Stimulated activated naive B cell treated with anti-CD40 and anti-IgM and Interleukin-4, amounts not matched to agents 10 μg/mL and 1 μg/mL and 100 μg/mL, for 72 hours (primary cell): ENCODE results near the gene USP6NL.

Experiments
- ATAC-seq, 2 donors: fragments of 150-1000 bp; cut with Tn5 transposase; replicated peaks; 2 replicates each; pipeline ENCODE4 v1.10.0; 2021; ENCODE audit warnings: moderate library complexity in 1 of 2
- DNase-seq: peaks from one replicate; pipeline ENCODE4 v3.0.0; 2021
- H3K27ac Mint-ChIP-seq: one replicate; pipeline ENCODE4 v1.8.0; 2022; ENCODE audit warnings: mild to moderate bottlenecking, mixed read lengths
- H3K27me3 Mint-ChIP-seq, 2 donors: one replicate each; pipeline ENCODE4 v1.8.0; 2022; ENCODE audit warnings: mixed read lengths in 2 of 2
- H3K36me3 Mint-ChIP-seq, 2 donors: one replicate each; pipeline ENCODE4 v1.8.0; 2022; ENCODE audit warnings: mixed read lengths in 2 of 2, mild to moderate bottlenecking in 1 of 2
- H3K4me1 Mint-ChIP-seq, 2 donors: one replicate each; pipeline ENCODE4 v1.8.0; 2022; ENCODE audit warnings: mixed read lengths in 2 of 2, mild to moderate bottlenecking in 1 of 2
- H3K4me3 Mint-ChIP-seq, 2 donors: one replicate each; pipeline ENCODE4 v1.8.0; 2022; ENCODE audit warnings: mild to moderate bottlenecking in 2 of 2, mixed read lengths in 2 of 2, moderate library complexity in 1 of 2
- H3K9me3 Mint-ChIP-seq, 2 donors: one replicate each; pipeline ENCODE4 v1.8.0; 2022; ENCODE audit warnings: mixed read lengths in 2 of 2, mild to moderate bottlenecking in 1 of 2

USP6NL gene

GRCh38 chr10:11593612-11594011, 17.8 kb downstream of the USP6NL start:
- Mint-ChIP-seq H3K9me3 (no peaks in the 10 kb centered on the region), H3K36me3 (peaks cover 5 to 25% of the 10 kb centered on the region in 2 donors), H3K4me3 (no peak overlapping the region), H3K4me1 (peaks cover 24 to 60% of the 10 kb centered on the region in 2 donors), H3K27me3 (no peaks in the 10 kb centered on the region), H3K27ac (no peak overlapping the region)
- DNase-seq (no peak), ATAC-seq (no peak)

- no peaks in the 10 kb centered on the region for H3K27me3 Mint-ChIP-seq
- H3K4me1 Mint-ChIP-seq, result peaks cover 29 to 60% of the 10 kb centered on the region in 2 donors
- no peak overlapping the region for H3K27ac Mint-ChIP-seq
- ATAC-seq (no peak), DNase-seq (no peak)
- H3K9me3 Mint-ChIP-seq, result peaks cover 1 to 3% of the 10 kb centered on the region in 2 donors
- no peak overlapping the region for H3K4me3 Mint-ChIP-seq
- peaks cover 11 to 21% of the 10 kb centered on the region in 2 donors for H3K36me3 Mint-ChIP-seq
Observed at GRCh38 chr10:11589738-11590137, 21.7 kb downstream of the USP6NL start.

DNA sequence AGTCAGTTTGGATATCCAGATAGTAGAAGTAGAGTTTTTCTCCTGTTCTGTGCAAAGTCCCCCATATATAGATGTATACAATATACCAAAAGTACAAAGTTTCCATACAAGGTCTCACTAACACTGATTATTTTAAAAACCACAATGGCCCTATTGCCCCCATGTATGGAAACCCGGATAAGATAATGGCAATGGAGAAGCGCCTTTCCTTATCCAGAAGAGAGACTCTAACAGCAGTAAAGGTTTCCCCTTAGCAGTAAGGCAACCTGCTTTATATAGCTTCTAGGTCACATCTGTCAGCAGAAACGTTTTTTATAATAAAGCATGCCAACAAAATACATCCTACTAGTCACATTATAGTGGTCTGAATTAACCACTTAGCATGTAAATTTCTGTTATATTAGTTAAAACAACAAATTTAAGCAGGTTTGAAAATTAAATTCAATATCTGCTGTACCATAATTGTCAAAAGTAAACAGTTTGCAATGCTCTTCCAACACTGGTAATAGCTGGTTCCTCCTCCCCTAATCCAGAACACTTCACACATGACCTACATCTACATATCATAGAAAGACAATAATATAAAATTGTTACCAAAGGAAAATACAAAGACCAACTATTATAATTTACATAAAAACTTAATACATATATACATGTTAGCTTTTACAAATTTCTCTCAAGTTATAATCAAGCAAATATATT, 22.4 kb downstream of the USP6NL start:
- Mint-ChIP-seq H3K4me1 (peaks cover 26 to 60% of the 10 kb centered on the region in 2 donors), H3K27ac (no peak overlapping the region), H3K27me3 (no peaks in the 10 kb centered on the region), H3K36me3 (peaks cover 14 to 22% of the 10 kb centered on the region in 2 donors), H3K4me3 (no peak overlapping the region), H3K9me3 (peaks cover 4 to 7% of the 10 kb centered on the region in 2 donors)
- DNase-seq (no peak), ATAC-seq (no peak)

GRCh38 chr10:11587722-11588259, 23.7 kb downstream of the USP6NL start:
- peaks cover 16 to 17% of the 10 kb centered on the region in 2 donors for H3K36me3 Mint-ChIP-seq
- H3K4me3 Mint-ChIP-seq, result no peak overlapping the region
- no peak for ATAC-seq
- H3K9me3 Mint-ChIP-seq, result peaks cover 4 to 7% of the 10 kb centered on the region in 2 donors
- H3K4me1 Mint-ChIP-seq, result peaks cover 23 to 57% of the 10 kb centered on the region in 2 donors
- DNase-seq, result no peak
- H3K27ac Mint-ChIP-seq, result no peak overlapping the region
- no peaks in the 10 kb centered on the region for H3K27me3 Mint-ChIP-seq

DNA sequence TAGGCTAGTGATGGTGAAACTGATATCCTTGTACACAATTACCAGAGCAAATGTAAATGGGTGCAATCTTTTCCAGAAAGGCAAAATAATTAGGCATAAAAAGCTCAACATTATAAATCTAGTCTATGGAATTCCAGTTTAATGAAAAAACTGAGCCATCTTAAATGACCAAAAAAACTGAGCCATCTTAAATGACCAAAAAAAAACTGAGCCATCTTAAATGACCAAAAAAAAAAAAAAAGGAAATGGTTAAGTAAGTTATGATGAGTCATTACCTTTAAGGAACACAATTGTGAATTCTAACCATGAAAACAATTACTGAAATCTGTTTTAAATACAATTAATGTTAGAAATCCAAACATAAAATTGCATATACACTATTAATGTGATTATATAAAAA, 25.3 kb downstream of the USP6NL start:
- Mint-ChIP-seq H3K27me3 (no peaks in the 10 kb centered on the region), H3K4me3 (no peak overlapping the region), H3K9me3 (peaks cover 4 to 7% of the 10 kb centered on the region in 2 donors), H3K36me3 (peaks cover 20 to 24% of the 10 kb centered on the region in 2 donors), H3K27ac (no peak overlapping the region), H3K4me1 (peaks cover 27 to 62% of the 10 kb centered on the region in 2 donors)
- ATAC-seq, result no peak
- DNase-seq, result no peak

GRCh38 chr10:11581213-11581612, 30.2 kb downstream of the USP6NL start:
- peaks cover 36 to 63% of the 10 kb centered on the region in 2 donors for H3K4me1 Mint-ChIP-seq
- ATAC-seq (no peak), DNase-seq (no peak)
- H3K4me3 Mint-ChIP-seq, result no peak overlapping the region
- H3K27ac Mint-ChIP-seq, result peak overlapping the region; percentile 27
- H3K27me3 Mint-ChIP-seq, result no peaks in the 10 kb centered on the region
- peaks cover 16 to 28% of the 10 kb centered on the region in 2 donors for H3K36me3 Mint-ChIP-seq
- H3K9me3 Mint-ChIP-seq, result peaks cover 4 to 7% of the 10 kb centered on the region in 2 donors

DNA sequence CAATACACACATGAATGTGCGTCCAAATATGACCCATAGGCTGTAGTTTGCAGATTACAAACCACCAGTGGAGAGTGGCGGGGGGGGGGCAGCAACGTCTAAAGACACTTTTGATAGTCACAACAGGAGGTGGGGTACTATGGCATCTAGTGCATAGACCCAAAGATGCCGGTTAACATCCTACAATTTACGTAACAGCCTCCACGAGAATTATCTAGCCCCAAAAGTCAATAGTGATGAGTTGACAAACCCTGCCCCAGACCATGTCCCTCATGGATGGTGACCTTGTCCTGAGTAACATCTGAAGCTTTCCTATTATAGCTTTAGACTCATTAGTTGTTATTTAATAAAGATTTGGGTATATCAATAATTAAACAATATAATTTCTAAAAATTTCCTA, 31.6 kb downstream of the USP6NL start:
- no peak overlapping the region for H3K27ac Mint-ChIP-seq
- peaks cover 2 to 5% of the 10 kb centered on the region in 2 donors for H3K9me3 Mint-ChIP-seq
- no peaks in the 10 kb centered on the region for H3K27me3 Mint-ChIP-seq
- ATAC-seq (no peak), DNase-seq (no peak)
- peaks cover 40 to 68% of the 10 kb centered on the region in 2 donors for H3K4me1 Mint-ChIP-seq
- no peak overlapping the region for H3K4me3 Mint-ChIP-seq
- peaks cover 14 to 23% of the 10 kb centered on the region in 2 donors for H3K36me3 Mint-ChIP-seq

GRCh38 chr10:11578802-11579255, 32.6 kb downstream of the USP6NL start:
- DNase-seq, result peak; percentile 68
- H3K9me3 Mint-ChIP-seq, result no peaks in the 10 kb centered on the region
- peak; percentile 88 to 89 for ATAC-seq
- H3K4me3 Mint-ChIP-seq, result peak overlapping the region; percentile 10 to 54
- H3K4me1 Mint-ChIP-seq, result peaks cover 45 to 68% of the 10 kb centered on the region in 2 donors
- peak overlapping the region; percentile 47 for H3K27ac Mint-ChIP-seq
- peaks cover 7 to 15% of the 10 kb centered on the region in 2 donors for H3K36me3 Mint-ChIP-seq
- no peaks in the 10 kb centered on the region for H3K27me3 Mint-ChIP-seq

DNA sequence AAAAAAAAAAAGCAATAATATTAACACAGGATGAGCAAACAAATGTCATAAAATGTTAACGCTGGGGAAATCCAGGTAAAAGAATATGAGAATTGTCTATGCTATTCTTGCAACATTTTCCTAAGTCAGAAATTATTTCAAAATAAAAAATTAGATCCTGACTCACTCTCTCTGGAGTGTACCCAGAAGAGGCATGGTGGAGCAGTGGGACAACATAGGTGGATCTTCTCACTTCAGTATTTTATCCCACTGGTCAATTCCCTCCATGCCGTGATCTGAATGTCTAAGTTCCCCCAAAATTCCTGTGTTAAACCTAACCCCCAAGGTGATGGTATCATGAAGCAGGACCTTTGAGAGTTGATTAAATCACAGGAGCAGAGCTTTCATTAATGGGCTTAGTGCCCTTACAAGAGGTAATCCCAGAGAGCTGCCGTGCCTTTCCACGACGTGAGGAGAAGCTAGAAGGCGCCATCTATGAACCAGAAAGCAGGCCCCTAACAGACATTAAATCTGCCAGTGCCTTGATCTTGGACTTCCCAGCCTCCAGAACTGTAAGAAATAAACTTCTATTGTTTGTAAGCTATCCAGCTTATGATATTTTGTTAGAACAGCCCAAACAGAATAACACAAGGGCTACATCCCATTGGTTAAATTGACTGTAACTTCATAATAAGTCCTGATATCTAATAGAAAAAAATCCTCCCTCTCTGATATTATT, 35.2 kb downstream of the USP6NL start:
- ATAC-seq (no peak), DNase-seq (no peak)
- H3K27ac Mint-ChIP-seq, result peak overlapping the region; percentile 37

GRCh38 chr10:11573497-11573896, 38.0 kb downstream of the USP6NL start:
- H3K36me3 Mint-ChIP-seq, result peaks cover 0 to 6% of the 10 kb centered on the region in 2 donors
- H3K4me1 Mint-ChIP-seq, result peaks cover 49 to 72% of the 10 kb centered on the region in 2 donors
- H3K4me3 Mint-ChIP-seq, result peak overlapping the region; percentile 64 to 84
- DNase-seq (no peak), ATAC-seq (peak; percentile 75 to 80)
- peaks cover 0 to 2% of the 10 kb centered on the region in 2 donors for H3K9me3 Mint-ChIP-seq
- peak overlapping the region; percentile 91 for H3K27ac Mint-ChIP-seq
- no peaks in the 10 kb centered on the region for H3K27me3 Mint-ChIP-seq

More for the DNA sequence above, 35.2 kb downstream of the USP6NL start:
- Mint-ChIP-seq H3K4me3 (no peak overlapping the region), H3K4me1 (peaks cover 49 to 69% of the 10 kb centered on the region in 2 donors), H3K9me3 (no peaks in the 10 kb centered on the region), H3K36me3 (peaks cover under 1 to 8% of the 10 kb centered on the region in 2 donors), H3K27me3 (no peaks in the 10 kb centered on the region)

GRCh38 chr10:11570751-11571150, 40.7 kb downstream of the USP6NL start:
- peaks cover 2 to 20% of the 10 kb centered on the region in 2 donors for H3K36me3 Mint-ChIP-seq
- peaks cover 53 to 75% of the 10 kb centered on the region in 2 donors for H3K4me1 Mint-ChIP-seq
- peaks cover 0 to 4% of the 10 kb centered on the region in 2 donors for H3K9me3 Mint-ChIP-seq
- no peak overlapping the region for H3K4me3 Mint-ChIP-seq
- peak overlapping the region; percentile 14 for H3K27ac Mint-ChIP-seq
- ATAC-seq (no peak), DNase-seq (no peak)
- no peaks in the 10 kb centered on the region for H3K27me3 Mint-ChIP-seq

DNA sequence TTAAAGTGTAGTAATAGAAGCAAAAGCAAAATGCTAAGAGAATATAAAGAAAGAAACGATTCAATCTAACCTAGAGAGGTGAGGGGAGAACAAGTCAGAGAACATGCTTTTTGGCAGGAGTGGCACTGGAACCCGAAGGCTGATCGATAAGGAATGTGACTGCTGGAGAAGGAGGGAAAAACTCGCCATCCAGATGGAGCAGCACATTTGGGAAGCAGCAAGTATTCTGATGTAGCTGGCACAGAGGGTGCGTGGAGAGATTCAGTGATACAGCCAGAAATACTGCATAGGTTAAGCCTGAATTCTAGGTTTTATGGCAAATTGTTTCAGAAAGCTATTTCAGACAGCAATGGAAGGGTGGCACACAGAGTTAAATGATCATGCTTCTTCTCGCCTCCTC, 42.0 kb downstream of the USP6NL start:
- peaks cover 2 to 24% of the 10 kb centered on the region in 2 donors for H3K36me3 Mint-ChIP-seq
- DNase-seq (no peak), ATAC-seq (no peak)
- H3K27me3 Mint-ChIP-seq, result no peaks in the 10 kb centered on the region
- H3K9me3 Mint-ChIP-seq, result peaks cover 4% of the 10 kb centered on the region in 2 donors
- H3K27ac Mint-ChIP-seq, result no peak overlapping the region
- peaks cover 47 to 72% of the 10 kb centered on the region in 2 donors for H3K4me1 Mint-ChIP-seq
- H3K4me3 Mint-ChIP-seq, result no peak overlapping the region

DNA sequence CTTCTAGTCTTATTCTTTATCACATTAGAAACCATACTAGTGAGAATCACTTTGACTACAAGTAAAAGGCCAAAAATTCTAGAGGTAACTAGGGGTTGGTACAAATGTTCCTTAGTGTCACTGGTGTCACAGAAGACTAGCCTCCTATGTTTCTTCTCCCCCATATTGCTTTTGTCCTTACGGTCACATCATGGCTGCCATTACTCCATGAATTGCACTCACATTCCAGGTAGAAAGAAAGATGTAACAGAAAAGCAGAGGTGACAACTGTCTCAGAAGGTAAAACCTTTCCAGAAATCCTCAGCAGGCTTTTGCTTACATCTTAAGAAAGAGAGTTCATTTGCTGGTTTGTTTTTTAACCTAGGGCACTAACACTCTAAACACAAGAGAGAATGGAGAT, 42.9 kb downstream of the USP6NL start:
- no peaks in the 10 kb centered on the region for H3K27me3 Mint-ChIP-seq
- peaks cover 45 to 72% of the 10 kb centered on the region in 2 donors for H3K4me1 Mint-ChIP-seq
- no peak overlapping the region for H3K4me3 Mint-ChIP-seq
- ATAC-seq (no peak), DNase-seq (no peak)
- peaks cover 4% of the 10 kb centered on the region in 2 donors for H3K9me3 Mint-ChIP-seq
- peaks cover 2 to 27% of the 10 kb centered on the region in 2 donors for H3K36me3 Mint-ChIP-seq
- H3K27ac Mint-ChIP-seq, result peak overlapping the region; percentile 10

DNA sequence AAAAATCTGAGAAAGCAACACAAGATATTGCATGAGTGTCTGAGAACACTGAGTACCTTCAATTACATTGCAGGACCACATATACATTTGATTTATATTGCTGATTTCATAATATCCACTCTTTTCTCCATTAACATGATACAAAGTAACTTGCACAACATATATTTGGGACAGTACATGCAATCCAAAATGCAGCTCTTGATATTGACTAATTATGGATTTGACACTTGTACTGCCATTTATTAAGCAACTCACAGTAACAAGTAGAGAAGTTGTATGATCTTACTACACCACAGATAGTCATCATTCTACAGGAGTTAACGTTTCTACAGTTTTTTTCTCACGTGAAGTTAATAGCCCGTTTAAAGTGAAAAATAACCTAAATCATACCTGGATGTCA, 46.7 kb downstream of the USP6NL start:
- Mint-ChIP-seq H3K4me3 (no peak overlapping the region), H3K4me1 (peaks cover 44 to 75% of the 10 kb centered on the region in 2 donors), H3K27ac (peak overlapping the region; percentile 31), H3K36me3 (peaks cover 2 to 32% of the 10 kb centered on the region in 2 donors), H3K9me3 (peaks cover 4% of the 10 kb centered on the region in 2 donors), H3K27me3 (no peaks in the 10 kb centered on the region)
- ATAC-seq (no peak), DNase-seq (no peak)
